H7 (cell line): ENCODE results near the gene LIMS3. TPM values are rescaled to one million over a fixed set of nuclear protein-coding genes. Genes with fewer than 3 reads are reported as not detected.
"Not testable (repeated sequence)": the region's sequence is repeated elsewhere in the genome, so short reads cannot be mapped to it uniquely, and the experiment has no call there.

Source experiments
- DNase-seq: peaks from one replicate; pipeline ENCODE4 v3.0.0; 2012
- H3K27me3 ChIP-seq: 2 replicates; pipeline ENCODE4 v1.6.0; 2011; ENCODE audit warnings: mild to moderate bottlenecking, low read length; ENCODE audit not compliant: control insufficient read depth, insufficient read depth
- H3K36me3 ChIP-seq: replicated peaks from 2 replicates; pipeline ENCODE4 v1.5.1; 2011; ENCODE audit warnings: low read length; ENCODE audit not compliant: control insufficient read depth, insufficient read depth
- H3K4me3 ChIP-seq: 2 replicates; pipeline ENCODE4 v1.5.1; 2011; ENCODE audit warnings: low read depth, mild to moderate bottlenecking, control low read depth, low read length, moderate library complexity; ENCODE audit not compliant: insufficient read depth
- total RNA-seq: library from RNA; depleted of rRNA; stranded (reverse); fragments of >200 nt; shearing (Covaris generic); gene quantifications from 2 replicates; pipeline ENCODE4 v1.2.3, GENCODE V29; 2014; rRNA removed

Gene LIMS3
- total RNA-seq, 1 experiment from 2014 or later: not detected

DNA sequence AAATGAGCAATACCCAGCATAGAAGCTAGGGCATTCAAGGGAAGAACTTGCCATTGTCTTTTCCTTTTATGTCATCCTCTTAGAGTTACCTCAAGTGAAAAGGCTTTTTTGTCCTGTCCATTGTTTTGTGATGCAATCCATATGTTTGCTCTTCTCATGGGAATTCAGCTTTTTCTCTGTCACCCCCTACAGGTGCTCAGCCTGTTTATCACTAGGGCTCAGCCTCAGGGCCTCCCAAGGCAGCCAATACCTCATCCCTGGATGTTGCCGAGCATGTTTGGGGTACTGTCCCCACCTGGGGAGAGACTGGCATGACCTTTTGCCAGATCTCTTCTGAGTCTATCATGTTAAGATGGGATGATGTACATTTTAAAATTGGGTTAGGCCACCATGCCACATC, 65.5 kb downstream of the LIMS3 start:
- H3K27me3 ChIP-seq, DNase-seq, H3K4me3 ChIP-seq, H3K36me3 ChIP-seq: not testable (repeated sequence)

DNA sequence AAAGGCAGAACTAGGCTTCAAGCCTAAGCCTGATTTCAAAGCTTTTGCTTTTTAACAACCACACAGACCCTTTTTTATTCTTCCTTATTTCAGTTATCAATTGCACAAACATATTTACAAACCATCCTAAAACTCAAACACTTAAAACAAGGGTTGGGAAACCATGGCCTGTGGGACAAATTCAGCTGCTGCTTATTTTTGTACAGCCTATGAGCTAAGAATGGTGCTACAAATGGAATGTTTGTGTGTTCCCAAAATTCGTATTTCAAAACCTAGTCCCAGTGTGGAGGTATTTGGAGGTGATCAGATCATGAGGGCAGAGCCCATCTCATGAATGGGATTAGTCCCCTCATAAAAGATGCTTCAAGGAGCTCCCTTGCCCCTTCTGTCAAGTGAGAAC, 67.0 kb downstream of the LIMS3 start:
- not testable (repeated sequence) for H3K4me3 ChIP-seq, DNase-seq, H3K27me3 ChIP-seq, H3K36me3 ChIP-seq

DNA sequence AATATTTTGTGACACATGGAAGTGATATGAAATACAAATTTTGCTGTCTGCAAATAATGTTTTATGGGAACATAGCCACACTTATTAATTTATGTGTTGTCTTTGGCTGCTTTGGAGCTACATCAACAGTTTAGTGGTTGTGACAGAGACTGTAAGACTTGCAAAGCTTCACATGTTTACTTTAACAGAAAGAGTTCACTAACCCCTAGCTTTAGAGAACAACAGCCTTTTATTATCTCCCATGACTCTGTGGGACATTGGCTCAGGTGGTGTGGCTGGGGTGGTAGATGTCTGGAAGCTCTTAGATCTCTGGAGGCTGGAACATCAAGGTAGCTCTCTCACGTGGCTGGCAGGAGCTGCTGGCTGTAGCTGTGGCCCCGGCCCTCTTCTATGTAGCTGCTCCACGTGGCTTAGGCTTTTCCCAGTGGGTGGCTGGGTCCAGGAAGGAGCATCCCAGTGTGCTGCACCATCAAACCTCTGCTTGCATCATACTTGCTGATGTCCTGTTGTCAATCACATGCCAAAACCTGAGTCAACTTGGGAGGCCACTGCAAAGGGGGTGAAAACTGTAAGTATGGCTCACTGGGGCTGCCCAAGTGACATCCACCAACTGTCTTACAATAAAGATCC, 67.7 kb downstream of the LIMS3 start:
- not testable (repeated sequence) for H3K27me3 ChIP-seq, DNase-seq, H3K36me3 ChIP-seq, H3K4me3 ChIP-seq

DNA sequence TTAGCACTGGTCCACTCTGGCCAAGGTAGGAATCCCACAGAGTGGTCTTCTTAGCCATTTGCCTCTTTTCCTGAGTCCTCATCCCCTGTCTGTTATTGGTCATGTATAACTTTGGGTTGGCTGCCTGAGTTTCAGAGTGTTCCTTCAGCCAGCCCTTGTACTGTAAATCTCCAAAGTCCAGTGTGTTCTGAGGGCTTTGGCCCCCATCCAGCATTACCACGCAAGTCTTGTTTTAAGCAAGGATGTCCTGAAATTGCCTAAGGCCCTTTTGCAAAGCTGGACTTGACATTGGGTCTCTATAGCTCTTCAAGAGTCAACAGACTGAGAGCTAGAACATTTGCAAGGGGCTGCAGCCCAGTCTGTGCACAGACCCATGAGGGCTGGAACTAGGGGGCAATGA, 68.4 kb downstream of the LIMS3 start:
- H3K36me3 ChIP-seq, DNase-seq, H3K4me3 ChIP-seq, H3K27me3 ChIP-seq: not testable (repeated sequence)

DNA sequence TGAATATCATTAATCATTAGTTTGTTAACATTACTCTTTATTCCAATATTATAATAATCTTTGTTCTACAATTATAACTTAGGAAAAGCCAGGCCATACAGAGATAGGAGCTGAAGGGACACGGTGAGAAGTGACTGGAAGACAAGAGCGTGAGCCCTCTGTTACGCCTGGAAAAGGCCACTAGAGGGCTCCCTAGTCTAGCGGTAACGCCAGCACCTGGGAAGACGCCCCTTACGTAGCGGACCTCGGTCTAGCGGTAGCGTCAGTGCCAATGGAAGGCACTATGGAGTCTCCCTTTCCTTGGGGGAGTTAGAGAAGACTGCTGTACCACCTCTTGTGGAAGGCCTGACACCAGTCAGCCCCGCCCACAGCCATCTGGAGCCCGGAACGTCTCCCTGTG, 71.4 kb downstream of the LIMS3 start:
- H3K4me3 ChIP-seq, DNase-seq, H3K27me3 ChIP-seq, H3K36me3 ChIP-seq: not testable (repeated sequence)

DNA sequence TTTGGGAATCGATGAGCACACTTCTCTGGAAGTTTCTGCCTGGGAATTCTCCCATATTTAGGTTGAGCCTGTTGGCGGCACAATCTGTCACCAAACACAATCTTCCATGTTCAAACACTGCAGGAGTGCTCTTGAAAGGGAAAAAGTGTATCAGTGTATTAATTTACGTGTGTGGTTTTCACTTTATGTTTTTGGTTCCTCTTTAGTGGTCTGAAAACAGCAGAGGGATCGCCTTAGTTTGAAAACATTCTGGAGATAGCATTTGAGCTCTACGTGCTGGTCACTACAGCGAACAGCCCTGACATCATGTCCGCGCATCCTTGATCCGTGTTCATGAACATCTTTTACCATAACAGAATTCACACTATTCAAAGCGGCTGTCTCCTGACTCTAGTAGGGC, 73.2 kb downstream of the LIMS3 start:
- not testable (repeated sequence) for H3K36me3 ChIP-seq, DNase-seq, H3K27me3 ChIP-seq, H3K4me3 ChIP-seq

Other genes with a start within 250 kb of the LIMS3 start
- gene RGPD5, start 104.4 kb upstream of the LIMS3 start, total RNA-seq: 18.4 and 18.6 TPM in 2 replicates
- gene MALL, start 217.1 kb downstream of the LIMS3 start, total RNA-seq: 5.1 and 9.2 TPM in 2 replicates